HEK293 (cell line): ENCODE results near the gene GIT1.

Experiments
- CTCF ChIA-PET: fragments of 350-600 bp; formaldehyde crosslinking; extraction: SDS; loops from one replicate; lab custom pipeline; 2021; ENCODE audit warnings: antibody characterized with exemption; lab: Yijun Ruan, JAX
- POLR2A ChIA-PET: fragments of 300-600 bp; formaldehyde crosslinking; extraction: SDS; loops from one replicate; lab custom pipeline; 2020; ENCODE audit warnings: antibody characterized with exemption, inconsistent platforms; lab: Yijun Ruan, JAX
- H3K27ac ChIP-seq: fragments of 200-500 bp; sonication (Bioruptor generic); 2 replicates; pipeline ENCODE4 v1.5.1; 2014; ENCODE audit warnings: low read depth, low read length, control low read depth, inconsistent platforms; ENCODE audit errors: extremely low read depth
- H3K36me3 ChIP-seq, 2 experiments: fragments of 200-500 bp in 1 of 2; sonication (Bioruptor generic) in 1 of 2; 1 replicate in 1 of 2; 2 replicates in 1 of 2; pipeline ENCODE4 v1.5.1; 2014 to 2017; ENCODE audit warnings: inconsistent platforms in 2 of 2, low read length in 2 of 2; ENCODE audit not compliant: control insufficient read depth in 2 of 2, insufficient read depth in 1 of 2
- H3K4me1 ChIP-seq: fragments of 200-500 bp; sonication (Bioruptor generic); 2 replicates; pipeline ENCODE4 v1.5.1; 2014; ENCODE audit warnings: mild to moderate bottlenecking, low read length, inconsistent platforms; ENCODE audit not compliant: control insufficient read depth, insufficient read depth
- H3K4me3 ChIP-seq: 2 replicates; pipeline ENCODE4 v1.5.1; 2011; ENCODE audit warnings: low read depth, mild to moderate bottlenecking, control low read depth, low read length, moderate library complexity
- H3K9me3 ChIP-seq: fragments of 200-500 bp; sonication (Bioruptor generic); 2 replicates; pipeline ENCODE4 v1.5.1; 2014; ENCODE audit warnings: low read depth, low read length, inconsistent platforms; ENCODE audit not compliant: control insufficient read depth, insufficient read depth
- MYNN ChIP-seq: fragments of 450-650 bp; formaldehyde crosslinking; IDR thresholded peaks from 2 replicates; pipeline ENCODE4 v1.5.1; 2016; ENCODE audit warnings: missing biosample characterization, missing genetic modification characterization, borderline replicate concordance
- ZNF157 ChIP-seq: fragments of 450-650 bp; formaldehyde crosslinking; IDR thresholded peaks from 2 replicates; pipeline ENCODE4 v1.5.1; 2016; ENCODE audit warnings: missing biosample characterization, missing genetic modification characterization
- ZNF239 ChIP-seq: fragments of 450-650 bp; formaldehyde crosslinking; IDR thresholded peaks from 2 replicates; pipeline ENCODE4 v1.5.1; 2016; ENCODE audit warnings: missing biosample characterization, missing genetic modification characterization
- ZNF335 ChIP-seq: fragments of 450-650 bp; formaldehyde crosslinking; conservative IDR thresholded peaks from 2 replicates; pipeline ENCODE4 v1.5.1; 2016; ENCODE audit warnings: missing biosample characterization, missing genetic modification characterization
- ZNF677 ChIP-seq: fragments of 450-650 bp; IDR thresholded peaks from 2 replicates; pipeline ENCODE4 v1.5.0; 2018; ENCODE audit warnings: missing biosample characterization, mild to moderate bottlenecking, missing genetic modification characterization, moderate library complexity
- TF ChIP-seq, protein P1 (sequence below): sonication (generic); formaldehyde crosslinking; IDR thresholded peaks from 2 replicates; pipeline ENCODE4 v1.8.1; 2022; ENCODE audit warnings: mild to moderate bottlenecking, moderate library complexity, missing genetic modification reagents
- TF ChIP-seq, protein P2 (sequence below): IDR thresholded peaks from 2 replicates; pipeline ENCODE4 v1.6.1; 2011; ENCODE audit warnings: mild to moderate bottlenecking, low read depth, low read length, borderline replicate concordance
- TF ChIP-seq, protein P3 (sequence below): fragments of 450-650 bp; formaldehyde crosslinking; IDR thresholded peaks from 2 replicates; pipeline ENCODE4 v1.5.1; 2017; ENCODE audit warnings: missing biosample characterization, missing genetic modification characterization
- TF ChIP-seq, protein P4 (sequence below): fragments of 450-650 bp; formaldehyde crosslinking; IDR thresholded peaks from 2 replicates; pipeline ENCODE4 v1.5.1; 2016; ENCODE audit warnings: missing biosample characterization, missing genetic modification characterization
- TF ChIP-seq, protein P5 (sequence below): fragments of 450-650 bp; formaldehyde crosslinking; IDR thresholded peaks from 2 replicates; pipeline ENCODE4; 2016; ENCODE audit warnings: missing biosample characterization, missing genetic modification characterization

The GIT1 gene

DNA sequence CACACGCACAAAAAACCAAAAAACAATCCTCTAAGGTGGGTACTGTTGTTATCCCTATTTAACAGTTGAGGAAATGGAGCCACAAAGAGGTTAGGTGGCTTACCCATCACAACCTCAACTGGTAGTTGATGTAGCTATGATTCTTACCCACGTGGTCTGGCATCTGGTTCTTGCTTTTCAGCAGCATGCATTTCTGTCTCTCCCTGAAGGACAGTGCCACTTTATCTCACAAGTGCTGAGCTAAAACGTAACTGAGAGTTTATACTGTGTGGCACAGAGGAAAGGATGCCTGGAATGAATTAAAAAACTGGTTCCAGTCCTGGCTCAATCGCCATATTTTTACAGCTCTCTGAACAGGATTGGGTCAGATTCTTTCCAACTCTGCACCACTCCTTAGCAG, 35.1 kb upstream of the GIT1 start:
- H3K4me1 ChIP-seq: peaks cover 12% of the 10 kb centered on the region
- H3K9me3 ChIP-seq: no peaks in the 10 kb centered on the region
- ChIA-PET CTCF (interaction anchor here (0.5 to 1.5 kb wide), 7 partner anchors 9 to 506 kb away, joined by 3 to 8 read pairs (median 5); partner anchors contain the start of gene ANKRD13B), POLR2A (interaction anchor here (1.2 kb wide), 1 partner anchor 33 kb away, joined by 6 read pairs; no protein-coding TSS in a partner anchor)
- no peaks in the 10 kb centered on the region for H3K36me3 ChIP-seq
- TF ChIP-seq ZNF677 (tag by site-specific recombination) (no peak), ZNF157 (tag by site-specific recombination) (no peak)
- TF ChIP-seq, protein P1, sequence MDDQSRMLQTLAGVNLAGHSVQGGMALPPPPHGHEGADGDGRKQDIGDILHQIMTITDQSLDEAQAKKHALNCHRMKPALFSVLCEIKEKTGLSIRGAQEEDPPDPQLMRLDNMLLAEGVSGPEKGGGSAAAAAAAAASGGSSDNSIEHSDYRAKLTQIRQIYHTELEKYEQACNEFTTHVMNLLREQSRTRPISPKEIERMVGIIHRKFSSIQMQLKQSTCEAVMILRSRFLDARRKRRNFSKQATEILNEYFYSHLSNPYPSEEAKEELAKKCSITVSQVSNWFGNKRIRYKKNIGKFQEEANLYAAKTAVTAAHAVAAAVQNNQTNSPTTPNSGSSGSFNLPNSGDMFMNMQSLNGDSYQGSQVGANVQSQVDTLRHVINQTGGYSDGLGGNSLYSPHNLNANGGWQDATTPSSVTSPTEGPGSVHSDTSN (CRISPR knock-in tag): no peak
- no peak overlapping the region for H3K4me3 ChIP-seq
- H3K27ac ChIP-seq: no peak overlapping the region

DNA sequence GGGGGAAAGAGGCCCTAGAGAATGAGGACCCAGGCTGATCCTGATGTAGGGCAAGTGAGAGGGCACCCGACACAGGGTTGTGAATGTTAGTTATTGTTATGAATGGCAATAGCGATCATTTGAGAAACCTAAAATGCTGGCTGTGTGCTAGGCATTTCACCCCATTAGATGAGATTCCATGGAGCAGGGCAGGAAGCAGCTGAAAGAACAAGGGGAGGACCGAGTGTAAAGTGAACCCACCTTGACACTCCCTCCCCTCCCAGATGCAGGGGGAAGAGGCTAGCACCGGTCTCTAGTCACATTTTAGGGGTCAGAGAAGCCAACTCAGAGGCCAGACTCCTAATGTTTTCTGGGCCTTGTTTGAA, 33.8 kb upstream of the GIT1 start:
- ChIA-PET POLR2A (interaction anchor here (0.6 to 1.8 kb wide), 6 partner anchors 16 to 456 kb away, joined by 3 to 11 read pairs (median 6); partner anchors contain the start of gene ANKRD13B), CTCF (interaction anchor here (0.6 to 1.4 kb wide), 4 partner anchors 14 to 68 kb away, joined by 3 to 6 read pairs (median 4); partner anchors contain the start of gene ANKRD13B)
- peaks cover 12% of the 10 kb centered on the region for H3K4me1 ChIP-seq
- H3K27ac ChIP-seq: peak overlapping the region; percentile 40; the same call in 1 of the 2 replicates
- no peaks in the 10 kb centered on the region for H3K36me3 ChIP-seq
- TF ChIP-seq, protein P2, sequence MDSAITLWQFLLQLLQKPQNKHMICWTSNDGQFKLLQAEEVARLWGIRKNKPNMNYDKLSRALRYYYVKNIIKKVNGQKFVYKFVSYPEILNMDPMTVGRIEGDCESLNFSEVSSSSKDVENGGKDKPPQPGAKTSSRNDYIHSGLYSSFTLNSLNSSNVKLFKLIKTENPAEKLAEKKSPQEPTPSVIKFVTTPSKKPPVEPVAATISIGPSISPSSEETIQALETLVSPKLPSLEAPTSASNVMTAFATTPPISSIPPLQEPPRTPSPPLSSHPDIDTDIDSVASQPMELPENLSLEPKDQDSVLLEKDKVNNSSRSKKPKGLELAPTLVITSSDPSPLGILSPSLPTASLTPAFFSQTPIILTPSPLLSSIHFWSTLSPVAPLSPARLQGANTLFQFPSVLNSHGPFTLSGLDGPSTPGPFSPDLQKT: no peak
- TF ChIP-seq ZNF335 (tag by site-specific recombination) (peak; percentile 53), ZNF239 (tag by site-specific recombination) (no peak), MYNN (tag by site-specific recombination) (no peak)
- TF ChIP-seq, protein P3, sequence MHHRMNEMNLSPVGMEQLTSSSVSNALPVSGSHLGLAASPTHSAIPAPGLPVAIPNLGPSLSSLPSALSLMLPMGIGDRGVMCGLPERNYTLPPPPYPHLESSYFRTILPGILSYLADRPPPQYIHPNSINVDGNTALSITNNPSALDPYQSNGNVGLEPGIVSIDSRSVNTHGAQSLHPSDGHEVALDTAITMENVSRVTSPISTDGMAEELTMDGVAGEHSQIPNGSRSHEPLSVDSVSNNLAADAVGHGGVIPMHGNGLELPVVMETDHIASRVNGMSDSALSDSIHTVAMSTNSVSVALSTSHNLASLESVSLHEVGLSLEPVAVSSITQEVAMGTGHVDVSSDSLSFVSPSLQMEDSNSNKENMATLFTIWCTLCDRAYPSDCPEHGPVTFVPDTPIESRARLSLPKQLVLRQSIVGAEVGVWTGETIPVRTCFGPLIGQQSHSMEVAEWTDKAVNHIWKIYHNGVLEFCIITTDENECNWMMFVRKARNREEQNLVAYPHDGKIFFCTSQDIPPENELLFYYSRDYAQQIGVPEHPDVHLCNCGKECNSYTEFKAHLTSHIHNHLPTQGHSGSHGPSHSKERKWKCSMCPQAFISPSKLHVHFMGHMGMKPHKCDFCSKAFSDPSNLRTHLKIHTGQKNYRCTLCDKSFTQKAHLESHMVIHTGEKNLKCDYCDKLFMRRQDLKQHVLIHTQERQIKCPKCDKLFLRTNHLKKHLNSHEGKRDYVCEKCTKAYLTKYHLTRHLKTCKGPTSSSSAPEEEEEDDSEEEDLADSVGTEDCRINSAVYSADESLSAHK (tag by site-specific recombination): no peak
- TF ChIP-seq, protein P4, sequence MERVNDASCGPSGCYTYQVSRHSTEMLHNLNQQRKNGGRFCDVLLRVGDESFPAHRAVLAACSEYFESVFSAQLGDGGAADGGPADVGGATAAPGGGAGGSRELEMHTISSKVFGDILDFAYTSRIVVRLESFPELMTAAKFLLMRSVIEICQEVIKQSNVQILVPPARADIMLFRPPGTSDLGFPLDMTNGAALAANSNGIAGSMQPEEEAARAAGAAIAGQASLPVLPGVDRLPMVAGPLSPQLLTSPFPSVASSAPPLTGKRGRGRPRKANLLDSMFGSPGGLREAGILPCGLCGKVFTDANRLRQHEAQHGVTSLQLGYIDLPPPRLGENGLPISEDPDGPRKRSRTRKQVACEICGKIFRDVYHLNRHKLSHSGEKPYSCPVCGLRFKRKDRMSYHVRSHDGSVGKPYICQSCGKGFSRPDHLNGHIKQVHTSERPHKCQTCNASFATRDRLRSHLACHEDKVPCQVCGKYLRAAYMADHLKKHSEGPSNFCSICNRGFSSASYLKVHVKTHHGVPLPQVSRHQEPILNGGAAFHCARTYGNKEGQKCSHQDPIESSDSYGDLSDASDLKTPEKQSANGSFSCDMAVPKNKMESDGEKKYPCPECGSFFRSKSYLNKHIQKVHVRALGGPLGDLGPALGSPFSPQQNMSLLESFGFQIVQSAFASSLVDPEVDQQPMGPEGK (tag by site-specific recombination): no peak
- TF ChIP-seq, protein P5, sequence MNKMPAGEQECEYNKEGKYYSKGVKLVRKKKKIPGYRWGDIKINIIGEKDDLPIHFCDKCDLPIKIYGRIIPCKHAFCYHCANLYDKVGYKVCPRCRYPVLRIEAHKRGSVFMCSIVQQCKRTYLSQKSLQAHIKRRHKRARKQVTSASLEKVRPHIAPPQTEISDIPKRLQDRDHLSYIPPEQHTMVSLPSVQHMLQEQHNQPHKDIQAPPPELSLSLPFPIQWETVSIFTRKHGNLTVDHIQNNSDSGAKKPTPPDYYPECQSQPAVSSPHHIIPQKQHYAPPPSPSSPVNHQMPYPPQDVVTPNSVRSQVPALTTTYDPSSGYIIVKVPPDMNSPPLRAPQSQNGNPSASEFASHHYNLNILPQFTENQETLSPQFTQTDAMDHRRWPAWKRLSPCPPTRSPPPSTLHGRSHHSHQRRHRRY (tag by site-specific recombination): no peak
- H3K9me3 ChIP-seq: no peaks in the 10 kb centered on the region
- peak overlapping the region; percentile 75 for H3K4me3 ChIP-seq
